GM18858 (cell line): Measurements from ENCODE around the gene FSD2.
"Not testable (repeated sequence)": the region's sequence is repeated elsewhere in the genome, so short reads cannot be mapped to it uniquely, and the experiment has no call there.

Experiments used
- ATAC-seq: cut with Tn5 transposase; IDR thresholded peaks from one replicate; pipeline ENCODE4 v1.9.1; 2021; ENCODE audit not compliant: unreplicated experiment

The FSD2 gene

DNA sequence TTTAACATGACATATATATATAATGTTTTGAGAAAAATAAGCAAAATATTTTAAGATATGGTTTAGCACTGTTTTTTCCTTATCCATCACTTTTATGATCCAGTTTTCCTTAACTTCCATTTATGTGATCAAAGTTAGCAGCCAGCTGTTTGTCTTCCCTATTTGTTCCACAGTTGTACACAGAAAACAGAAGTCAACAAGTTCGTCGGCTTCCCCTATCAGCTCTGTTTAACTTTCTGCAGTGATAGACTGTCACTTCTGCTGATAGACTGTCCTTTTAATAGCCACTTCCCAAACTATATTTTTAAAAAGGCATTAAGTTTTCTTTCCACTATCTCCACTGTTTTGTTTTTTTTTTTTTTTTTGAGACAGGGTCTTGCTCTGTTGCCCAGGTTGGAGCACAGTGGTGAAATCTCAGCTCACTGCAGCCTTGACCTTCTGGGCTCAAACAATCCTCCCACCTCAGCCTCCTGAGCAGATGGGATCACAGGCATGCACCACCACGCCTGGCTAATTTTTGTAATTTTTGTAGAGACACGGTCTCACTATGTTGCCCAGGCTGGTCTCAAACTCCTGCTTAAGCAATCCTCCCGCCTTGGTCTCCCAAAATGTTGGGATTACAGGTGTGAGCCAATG lies 7.2 kb downstream of the FSD2 start:
- ATAC-seq: no peak

DNA sequence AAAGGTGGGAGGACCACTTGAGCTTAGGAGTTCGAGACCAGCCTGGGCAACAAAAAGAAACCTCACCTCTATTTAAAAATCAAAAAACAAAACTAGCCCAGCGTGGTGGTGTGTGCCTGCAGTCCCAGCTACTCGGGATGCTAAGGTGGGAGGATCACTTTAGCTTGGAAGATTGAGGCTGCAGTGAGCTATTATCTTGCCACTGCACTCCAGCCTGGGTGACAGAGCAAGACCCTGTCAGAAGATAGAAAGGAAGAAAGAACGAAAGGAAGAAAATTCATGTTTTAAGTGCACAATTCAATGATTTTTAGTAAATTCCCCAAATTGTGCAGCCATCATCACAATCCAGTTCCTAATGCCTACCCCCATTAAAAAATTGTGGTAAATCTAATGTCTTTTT lies 7.8 kb downstream of the FSD2 start:
- ATAC-seq: no peak

DNA sequence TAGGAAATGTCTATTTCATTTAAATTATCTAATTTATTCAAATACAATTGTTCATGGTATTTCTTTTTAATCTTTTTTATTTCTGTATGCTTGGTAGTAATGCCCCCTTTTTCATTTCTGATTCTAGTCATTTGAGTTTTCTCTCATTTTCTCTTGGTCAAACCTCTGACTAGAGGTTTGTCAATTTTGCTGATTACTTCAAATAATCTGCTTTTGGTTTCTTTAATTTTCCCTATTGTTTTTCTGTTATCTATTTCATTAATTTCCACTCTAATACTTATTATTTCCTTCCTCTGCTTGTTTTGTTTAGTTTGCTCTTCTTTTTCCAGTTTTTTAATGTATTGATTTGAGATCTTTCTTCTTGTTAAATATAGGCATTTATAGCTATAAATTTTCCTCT lies 12.1 kb downstream of the FSD2 start:
- ATAC-seq: no peak

DNA sequence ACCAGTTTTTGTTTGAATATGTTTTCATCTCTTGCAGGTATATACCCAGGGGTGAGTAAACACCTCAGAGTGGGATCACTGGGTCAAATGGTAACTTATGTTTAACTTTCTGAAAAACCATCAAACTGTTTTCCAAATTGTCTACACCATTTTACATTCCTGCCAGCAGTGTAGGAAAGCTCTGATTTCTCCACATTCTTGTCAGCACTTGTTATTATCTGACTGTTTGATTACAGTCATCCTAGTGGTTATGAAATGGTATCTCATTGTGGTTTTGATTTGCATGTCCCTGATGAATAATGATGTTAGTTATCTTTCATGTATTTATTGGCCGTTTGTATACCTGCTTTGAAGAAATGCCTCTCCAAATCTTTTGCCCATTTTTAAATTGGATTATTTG lies 13.8 kb downstream of the FSD2 start:
- ATAC-seq: no peak

DNA sequence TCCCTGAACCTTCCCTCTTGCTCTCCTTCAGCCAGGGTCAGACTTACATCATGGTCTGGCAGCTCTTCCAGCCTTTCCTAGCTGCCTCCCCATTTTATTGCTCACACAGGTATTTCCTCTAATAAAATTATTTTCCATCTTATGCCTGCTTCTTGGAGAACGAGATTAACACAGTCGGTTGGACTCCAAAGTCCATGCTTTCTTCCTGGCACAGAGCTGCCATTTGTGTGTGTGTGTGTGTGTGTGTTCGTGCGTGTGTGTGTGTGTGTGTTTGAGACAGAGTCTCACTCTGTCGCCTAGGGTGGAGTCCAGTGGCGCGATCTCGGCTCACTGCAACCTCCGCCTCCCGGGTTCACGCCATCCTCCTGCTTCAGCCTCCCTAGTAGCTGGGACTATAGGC lies 15.5 kb downstream of the FSD2 start:
- ATAC-seq: no peak

DNA sequence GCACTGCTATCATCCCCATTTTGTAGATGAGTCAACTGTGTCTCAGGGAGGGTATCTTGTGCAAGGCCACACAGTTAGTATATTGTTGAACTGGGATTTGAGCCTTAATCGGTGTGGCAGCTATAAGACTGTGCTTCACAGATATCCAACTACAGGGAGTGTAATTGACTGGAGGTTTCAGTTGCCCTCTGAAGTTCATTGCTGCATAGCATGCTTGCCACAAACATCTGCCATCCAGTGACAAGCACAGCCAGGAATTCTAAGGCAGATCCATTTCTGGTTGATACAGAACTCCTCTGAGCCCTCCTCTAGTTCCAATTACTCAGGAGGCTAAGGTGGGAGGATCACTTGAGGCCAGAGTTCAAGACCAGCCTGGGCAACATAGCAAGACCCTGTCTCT lies 16.4 kb downstream of the FSD2 start:
- no peak for ATAC-seq

DNA sequence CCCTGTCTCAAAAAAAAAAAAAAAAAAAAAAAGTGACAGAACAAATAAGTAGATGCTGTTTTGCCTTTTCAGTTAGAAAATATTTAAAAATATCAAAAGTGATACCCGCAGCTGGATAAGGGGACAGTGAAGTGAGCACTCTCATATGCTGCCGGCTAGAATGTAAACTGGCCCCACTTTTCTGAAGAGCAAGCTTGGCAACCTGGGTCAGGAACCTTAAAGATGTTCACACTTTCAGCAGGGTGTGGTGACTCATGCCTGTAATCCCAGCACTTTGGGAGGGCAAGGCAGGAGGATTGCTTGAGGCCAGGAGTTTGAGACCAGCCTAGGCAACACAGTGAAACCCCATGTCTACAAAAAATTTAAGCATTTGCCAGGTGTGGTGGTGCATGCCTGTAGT lies 17.4 kb downstream of the FSD2 start:
- ATAC-seq: no peak

DNA sequence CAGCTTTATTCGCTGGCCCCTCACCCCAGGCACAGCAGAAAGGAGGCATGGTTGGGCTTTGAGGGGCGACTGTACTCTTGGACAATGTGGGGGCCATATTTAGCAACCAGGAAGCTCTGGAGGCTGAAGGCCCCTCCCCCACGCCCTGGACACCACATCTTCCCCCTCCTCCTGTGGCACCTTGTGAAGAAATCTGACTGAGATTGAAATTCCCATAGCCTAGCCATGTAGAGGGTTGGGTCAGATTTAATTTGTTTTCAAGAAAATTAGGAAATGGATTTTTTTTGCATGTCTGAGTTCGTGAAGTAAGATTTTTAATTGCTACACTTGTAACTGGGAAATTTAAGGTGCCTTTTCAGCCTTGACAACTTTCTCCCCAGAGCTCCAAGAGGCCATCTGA lies 24.5 kb downstream of the FSD2 start:
- ATAC-seq: no peak

DNA sequence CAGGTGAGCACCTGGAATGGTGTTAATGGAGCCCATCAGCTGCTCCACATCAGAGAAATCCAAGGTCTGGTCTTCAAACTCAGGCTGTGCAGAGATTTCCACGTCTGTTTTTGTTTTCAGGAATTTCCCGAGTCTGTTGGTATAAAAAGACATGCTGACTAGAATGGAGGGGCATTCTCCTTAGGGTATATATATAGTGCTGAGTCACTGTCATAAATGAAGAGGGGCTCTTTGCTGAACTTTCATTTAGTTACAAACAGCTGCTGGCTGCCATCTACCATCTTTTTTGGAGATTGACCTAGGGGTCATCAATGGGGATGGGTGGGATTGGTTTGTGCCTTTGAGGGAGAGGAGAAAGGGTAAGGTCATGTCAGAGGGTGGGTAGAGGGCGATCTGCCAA lies 27.1 kb downstream of the FSD2 start:
- ATAC-seq: no peak

DNA sequence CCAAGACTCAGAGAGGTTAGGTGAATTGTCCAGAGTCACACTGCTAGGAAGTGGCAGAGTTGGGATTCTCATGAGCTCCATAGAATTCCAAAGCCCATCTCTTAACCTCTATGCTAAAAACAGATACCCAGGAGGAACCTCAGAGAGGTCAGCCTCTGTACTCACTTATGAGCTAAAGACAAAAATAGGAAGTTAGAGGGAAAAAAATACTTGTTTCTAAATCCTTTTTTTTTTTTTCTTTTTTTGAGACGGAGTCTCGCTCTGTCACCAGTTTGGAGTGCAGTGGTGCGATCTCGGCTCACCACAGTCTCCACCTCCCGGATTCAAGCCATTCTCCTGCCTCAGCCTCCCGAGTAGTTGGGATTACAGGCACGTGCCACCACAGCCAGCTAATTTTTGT lies 31.4 kb downstream of the FSD2 start:
- ATAC-seq: no peak

DNA sequence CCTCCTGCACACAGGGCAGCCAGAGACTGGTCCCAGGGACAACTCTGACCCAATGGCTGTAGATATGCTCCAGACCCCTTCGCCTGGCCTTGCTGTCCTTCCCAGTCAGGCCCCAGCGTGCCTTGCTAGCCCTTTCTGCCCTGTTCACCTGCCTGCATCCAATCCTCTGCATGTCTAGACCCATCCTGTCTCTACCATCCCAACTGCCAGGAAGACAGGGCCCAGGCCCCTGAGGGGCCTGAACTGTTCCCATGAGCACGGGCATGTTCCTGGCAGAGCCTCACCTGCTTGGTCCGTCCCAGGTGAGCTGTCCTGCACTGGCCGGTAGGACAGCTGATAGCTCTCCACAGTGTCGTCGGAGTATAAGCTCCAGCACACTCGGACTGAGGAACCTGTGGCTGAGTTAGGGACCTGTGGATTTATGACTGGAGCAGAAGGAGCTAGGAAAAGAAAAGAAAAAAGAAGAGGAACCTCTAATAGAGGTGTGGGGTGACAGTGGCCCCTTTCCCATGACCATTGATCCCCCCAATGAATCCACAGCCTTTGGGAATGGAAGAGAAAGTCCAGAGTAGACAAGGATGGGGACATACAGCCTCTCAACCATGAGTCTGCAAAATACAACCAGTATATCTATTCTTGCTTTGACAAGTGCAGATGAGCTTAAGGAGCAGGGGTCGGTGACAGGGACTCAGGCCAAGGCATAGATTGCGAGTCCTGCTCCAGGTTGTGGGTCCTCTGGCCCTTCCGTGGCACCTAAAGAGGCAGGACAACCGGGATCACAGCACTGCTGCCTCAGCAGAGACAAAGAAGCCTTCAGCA lies 33.9 kb downstream of the FSD2 start:
- no peak for ATAC-seq

DNA sequence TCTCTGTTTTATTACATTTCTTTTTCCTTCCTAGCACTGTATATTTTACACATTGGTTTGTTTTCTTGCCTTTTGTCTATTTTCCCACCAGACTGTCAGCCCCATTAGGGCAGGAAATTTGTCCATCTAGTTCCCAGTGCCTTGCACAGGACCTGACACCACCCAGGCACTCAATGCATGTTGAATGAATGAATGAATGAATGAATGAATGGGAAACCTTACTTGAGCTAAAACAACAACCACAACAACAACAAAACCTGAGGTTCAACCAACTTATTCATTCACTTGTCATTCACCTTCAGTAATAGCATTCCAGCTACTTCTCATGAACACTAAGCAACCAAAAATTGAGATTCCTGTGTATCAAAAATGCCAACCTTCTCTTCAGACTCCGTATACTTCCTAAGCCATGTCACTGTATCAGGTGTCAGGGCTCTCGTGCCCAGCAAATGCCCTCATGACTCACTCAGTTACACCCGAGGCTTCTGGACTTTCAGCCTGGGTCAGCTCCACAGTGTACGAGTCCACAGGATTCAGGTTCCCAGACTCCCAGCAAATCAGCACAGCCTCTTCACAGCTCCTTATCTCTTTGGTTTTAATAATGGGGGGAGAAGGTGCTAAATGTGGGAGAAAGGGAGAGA lies 37.3 kb downstream of the FSD2 start:
- no peak for ATAC-seq

DNA sequence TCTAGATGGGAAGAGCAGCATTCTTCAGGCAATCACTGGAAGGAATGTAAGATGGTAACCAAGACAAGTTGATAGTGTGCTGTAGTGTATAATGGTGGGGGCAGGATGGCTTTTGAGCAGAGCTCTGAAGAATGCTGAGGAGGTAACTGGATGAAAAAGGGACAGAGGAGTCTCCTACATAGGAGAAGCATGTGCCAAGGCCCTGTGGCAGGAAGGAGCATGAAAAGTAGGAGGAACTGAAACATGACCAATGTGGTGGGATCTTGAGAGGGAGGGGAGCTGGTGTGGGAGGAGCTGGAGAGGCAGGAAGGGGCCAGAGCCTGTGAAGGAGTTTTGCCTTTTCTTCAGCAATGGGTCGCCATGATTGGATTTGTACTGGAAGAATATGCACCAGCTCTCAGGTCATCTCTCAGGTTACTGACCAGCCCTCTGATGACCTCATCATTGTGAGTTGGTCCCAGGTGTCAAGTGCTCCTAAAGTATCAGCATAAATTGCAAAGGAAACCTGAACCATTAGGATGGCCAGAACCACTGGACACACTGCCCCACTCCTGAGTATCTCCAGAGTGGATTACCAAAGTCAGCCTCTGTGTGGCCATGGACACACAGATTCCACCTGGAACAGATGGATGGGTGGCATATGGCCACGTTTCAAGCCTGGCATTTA lies 38.6 kb downstream of the FSD2 start:
- ATAC-seq: no peak

DNA sequence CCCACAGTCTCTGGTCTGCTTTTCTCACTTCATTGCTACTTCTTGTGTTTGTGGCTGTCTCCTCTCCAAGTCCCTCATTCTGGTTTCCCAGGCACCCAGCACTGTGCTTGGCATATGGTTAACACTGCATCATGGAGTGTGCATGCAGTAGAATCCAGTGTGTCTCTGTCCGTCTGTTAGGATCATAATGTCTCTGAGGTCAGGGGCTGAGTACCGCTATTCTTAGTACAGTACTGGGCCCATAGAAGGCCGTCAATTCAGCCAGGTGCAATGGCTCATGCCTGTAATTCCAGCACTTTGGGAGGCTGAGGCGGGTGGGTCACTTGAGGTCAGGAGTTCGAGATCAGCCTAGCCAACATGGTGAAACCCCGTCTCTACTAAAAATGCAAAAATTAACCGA lies 39.7 kb downstream of the FSD2 start:
- not testable (repeated sequence) for ATAC-seq

DNA sequence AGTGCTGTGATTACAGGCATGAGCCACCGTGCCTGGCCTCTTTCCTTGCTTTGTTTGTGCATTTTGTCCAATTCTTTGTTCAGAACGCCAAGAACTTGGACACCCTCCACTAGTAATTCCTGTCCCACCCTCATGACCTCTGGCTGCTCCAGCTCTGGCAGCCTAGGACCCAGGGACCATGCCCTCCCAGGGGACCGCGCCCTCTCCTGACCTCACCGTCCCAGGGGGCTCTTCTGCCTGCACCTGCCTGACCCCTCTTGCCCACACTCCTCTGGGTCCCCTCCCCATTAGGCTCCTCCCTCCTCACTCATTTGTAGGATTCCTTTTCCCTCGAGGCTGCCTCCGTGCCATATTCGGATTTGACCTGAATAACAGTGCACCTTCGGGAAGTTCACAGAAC lies 41.1 kb downstream of the FSD2 start:
- ATAC-seq: no peak

DNA sequence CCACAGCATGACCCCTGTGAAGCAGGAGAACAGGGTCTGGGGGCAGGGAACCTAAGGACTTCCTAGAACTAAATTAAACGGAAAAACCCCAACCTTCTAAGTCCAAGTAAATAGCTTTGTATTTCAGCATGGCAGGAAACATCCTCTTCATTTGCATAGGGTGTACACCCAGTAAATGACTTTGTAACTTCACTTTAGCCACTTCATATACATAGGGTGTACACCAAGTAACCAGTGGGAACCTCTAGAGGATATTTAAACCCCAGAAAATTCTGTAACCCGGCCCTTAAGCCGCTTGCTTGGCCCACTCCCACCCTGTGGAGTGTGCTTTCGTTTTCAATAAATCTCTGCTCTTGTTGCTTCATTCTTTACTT lies 41.8 kb downstream of the FSD2 start:
- no peak for ATAC-seq

DNA sequence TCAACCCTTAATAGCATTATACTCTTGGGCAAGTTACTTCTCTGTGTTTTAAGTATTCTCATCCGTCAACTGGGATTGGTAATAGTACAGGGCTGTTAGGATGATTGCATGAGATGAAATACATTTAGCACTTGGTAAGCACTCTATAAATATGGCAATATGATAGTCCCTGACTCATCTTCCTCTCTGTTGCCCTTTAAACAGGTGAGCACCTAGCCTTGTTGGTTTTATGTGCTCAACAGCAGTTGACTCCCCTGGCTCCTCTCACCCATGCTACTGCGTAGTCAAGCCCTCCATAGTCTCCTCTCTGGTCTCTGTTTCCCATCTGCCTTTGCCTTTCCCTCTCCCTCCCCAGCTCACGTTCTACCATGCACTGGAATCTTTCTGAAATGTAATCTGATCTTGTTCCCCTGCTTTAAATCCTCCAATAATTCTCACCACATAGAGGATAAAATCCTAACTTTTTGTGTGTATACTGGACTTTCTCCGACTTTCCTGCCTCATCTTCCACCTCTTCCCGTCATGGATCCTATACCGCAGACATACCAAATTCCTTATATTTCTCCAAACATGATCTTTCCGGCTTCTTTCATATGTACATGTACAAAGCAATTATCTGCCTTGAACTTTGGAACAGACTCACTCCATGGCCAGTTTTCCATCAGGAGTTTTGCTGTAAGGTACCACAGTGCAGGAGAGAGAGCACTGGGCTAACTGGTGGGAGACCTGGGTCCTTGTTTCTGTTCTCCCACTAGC lies 42.3 kb downstream of the FSD2 start:
- ATAC-seq: no peak

DNA sequence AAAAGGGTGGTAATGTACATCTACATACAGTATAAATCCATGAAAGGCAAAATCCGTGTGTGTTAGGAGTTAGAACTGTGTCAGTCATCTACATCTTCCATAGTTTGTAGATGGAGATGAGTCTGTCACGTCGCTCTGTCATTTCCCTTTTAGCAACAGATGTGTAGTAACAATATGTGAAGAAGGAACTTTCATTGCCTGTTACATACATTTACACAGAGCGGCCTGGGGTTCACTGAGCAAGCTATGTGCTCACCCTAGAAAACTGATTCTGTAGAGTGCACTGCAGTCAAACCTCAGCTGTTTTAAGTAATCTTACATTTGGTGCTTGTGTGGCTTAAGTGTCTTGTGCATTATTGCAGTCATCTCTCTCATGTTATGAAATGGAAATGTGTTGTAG lies 54.6 kb downstream of the FSD2 start:
- no peak for ATAC-seq

DNA sequence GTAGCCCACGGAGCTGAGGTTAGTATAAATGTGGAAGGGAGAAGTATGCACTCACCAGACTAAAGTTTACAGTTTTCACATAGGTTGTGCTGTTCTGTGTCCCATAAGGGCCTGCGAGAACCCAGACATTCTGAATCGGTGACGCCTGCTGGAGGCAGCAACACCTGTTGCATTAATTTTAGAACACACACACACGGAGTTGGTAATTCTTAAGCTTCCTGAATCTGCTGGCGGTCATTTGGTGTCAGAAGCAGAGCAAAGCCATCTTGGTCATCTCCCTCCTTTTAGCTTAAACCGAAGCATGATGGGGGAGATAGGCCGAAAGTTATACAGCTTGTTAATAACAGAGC lies 55.1 kb downstream of the FSD2 start:
- no peak for ATAC-seq

DNA sequence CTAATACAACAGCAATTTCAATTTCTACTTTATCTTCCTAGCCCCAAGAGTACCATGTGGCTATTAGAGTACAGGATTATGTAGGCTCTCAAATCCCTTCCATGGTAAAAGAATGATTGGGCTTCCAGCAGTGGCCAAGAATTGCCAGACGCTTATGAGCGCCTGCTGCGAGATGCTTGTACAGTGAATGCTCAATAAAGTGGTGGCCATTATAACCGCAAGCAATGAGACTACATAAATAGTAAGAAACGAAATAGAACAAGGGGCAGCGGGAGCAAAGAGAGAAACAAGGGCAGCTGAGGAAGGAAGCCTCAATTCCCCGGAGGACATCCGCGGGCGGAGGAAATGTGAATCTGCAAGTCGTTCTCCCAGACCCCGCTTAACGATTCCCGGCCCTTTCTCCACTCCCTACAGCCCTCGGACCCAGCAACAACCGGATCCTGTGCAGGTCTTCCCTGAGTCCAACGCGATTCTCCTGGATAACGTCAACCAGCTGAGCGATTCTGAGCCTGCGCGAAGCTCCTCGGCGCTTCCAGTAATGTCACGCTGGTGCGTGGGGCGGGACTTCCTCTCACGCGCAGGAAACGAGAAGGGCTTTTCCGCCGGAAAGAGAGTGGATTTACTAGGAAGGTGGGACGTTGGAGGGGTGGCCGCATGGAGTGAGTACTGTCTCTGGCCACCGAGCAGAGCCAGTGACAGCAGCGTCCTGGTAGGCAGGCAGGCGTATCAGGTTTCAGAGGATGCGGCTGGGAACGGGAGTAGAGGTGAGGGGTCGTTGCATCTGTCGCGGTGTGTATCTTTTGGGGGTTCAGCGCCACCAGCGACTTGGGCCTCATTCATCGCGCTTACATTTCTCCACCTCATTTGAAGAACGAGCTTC lies 55.7 kb downstream of the FSD2 start:
- ATAC-seq: peak; percentile 79
